Adrenal gland (tissue), 5 donors: ENCODE measurements around the gene ABCB4.

ENCODE experiments used
- CTCF ChIP-seq, 6 experiments: fragments of 450-650 bp in 4 of 6; fragments of 200-600 bp in 2 of 6; sonication (generic) in 1 of 6; IDR thresholded peaks; 1 replicate in 5 of 6; 2 replicates in 1 of 6; pipeline versions ENCODE4 v1.5.1 to v1.8.0; 2016 to 2021; ENCODE audit warnings: antibody characterized with exemption in 6 of 6, mild to moderate bottlenecking in 2 of 6, moderate library complexity in 1 of 6
- POLR2A ChIP-seq, 2 donors: fragments of 450-650 bp; IDR thresholded peaks; one replicate each; pipeline ENCODE4 v1.6.1; 2017; ENCODE audit warnings: antibody characterized with exemption in 2 of 2, mild to moderate bottlenecking in 2 of 2, moderate library complexity in 1 of 2
- donor health status: DM: no; HTN: no; CAD: no.

DNA sequence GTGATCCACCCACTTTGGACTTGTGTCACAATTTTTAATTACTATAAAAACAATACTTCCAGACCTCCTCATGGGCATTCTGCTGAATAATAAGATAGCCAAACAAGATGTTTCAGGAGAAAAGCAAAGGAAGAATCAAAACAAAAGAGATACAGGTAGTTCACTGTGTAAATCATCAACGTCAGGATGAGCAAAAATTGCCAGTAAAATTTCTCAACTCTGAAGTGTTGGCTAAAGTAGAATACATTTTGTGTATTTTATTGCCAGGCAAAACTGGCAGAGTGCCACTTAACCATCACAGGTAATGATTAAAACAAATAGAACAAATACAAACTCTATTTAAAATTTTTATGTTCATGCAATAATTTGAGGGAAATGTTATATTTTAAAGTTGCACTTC is 24.8 kb downstream of the ABCB4 start:
- TF ChIP-seq CTCF (IDR thresholded peaks at IDR 0.05) (no peak), POLR2A (IDR thresholded peaks at IDR 0.05) (no peak)
